GM06990 (cell line): Measurements from ENCODE around the gene KLF4.
A peak's percentile ranks its signal among the peaks of the same experiment; 100 is the strongest.

ENCODE experiments used
- DNase-seq: peaks from one replicate; pipeline ENCODE4 v3.0.0-alpha.2; 2011; ENCODE audit not compliant: insufficient read length; ENCODE audit errors: extremely low read depth
- H3K27me3 ChIP-seq: replicated peaks from 2 replicates; pipeline ENCODE4 v1.6.0; 2011; ENCODE audit warnings: low read length; ENCODE audit not compliant: control insufficient read depth, insufficient read depth
- H3K36me3 ChIP-seq: 2 replicates; pipeline ENCODE4 v1.5.1; 2011; ENCODE audit warnings: low read length; ENCODE audit not compliant: control insufficient read depth, insufficient read depth
- H3K4me3 ChIP-seq: replicated peaks from 2 replicates; pipeline ENCODE4 v1.5.1; 2011; ENCODE audit warnings: low read depth, mild to moderate bottlenecking, control low read depth, low read length
- CTCF ChIP-seq: IDR thresholded peaks from 2 replicates; pipeline ENCODE4 v1.5.1; 2011; ENCODE audit warnings: low read length, control low read depth, mild to moderate bottlenecking, inconsistent platforms; ENCODE audit not compliant: insufficient read depth, poor library complexity, severe bottlenecking

KLF4 gene

GRCh38 chr9:107489144-107489673 lies 360 bp downstream of the KLF4 start:
- TF ChIP-seq CTCF = no peak
- Histone ChIP-seq H3K27me3 (peaks cover 4% of the 10 kb centered on the region; the same call in 1 of the 2 replicates), H3K4me3 (peak overlapping the region; percentile 48), H3K36me3 (no peaks in the 10 kb centered on the region)
- DNase-seq = peak; percentile 40

- no peak for TF ChIP-seq CTCF
- peak; percentile 44 for DNase-seq
- no peaks in the 10 kb centered on the region for H3K36me3 ChIP-seq
- peaks cover 4% of the 10 kb centered on the region; the same call in 1 of the 2 replicates for H3K27me3 ChIP-seq
- peak overlapping the region; percentile 48 for H3K4me3 ChIP-seq
Observed at GRCh38 chr9:107488375-107489143, 1.0 kb downstream of the KLF4 start.

- H3K27me3 ChIP-seq = peaks cover 4% of the 10 kb centered on the region; the same call in 1 of the 2 replicates
- peak; percentile 56 for TF ChIP-seq CTCF
- peak; percentile 61 for DNase-seq
- no peaks in the 10 kb centered on the region for H3K36me3 ChIP-seq
- H3K4me3 ChIP-seq = no peak overlapping the region
Observed at GRCh38 chr9:107487521-107488374, 1.8 kb downstream of the KLF4 start.

GRCh38 chr9:107486674-107487520 lies 2.7 kb downstream of the KLF4 start:
- no peak for DNase-seq
- no peaks in the 10 kb centered on the region for H3K36me3 ChIP-seq
- no peak for TF ChIP-seq CTCF
- no peak overlapping the region for H3K4me3 ChIP-seq
- peaks cover 2% of the 10 kb centered on the region; the same call in 1 of the 2 replicates for H3K27me3 ChIP-seq

GRCh38 chr9:107485458-107486043 lies 4.0 kb downstream of the KLF4 start:
- Histone ChIP-seq H3K27me3 (peaks cover 2% of the 10 kb centered on the region; the same call in 1 of the 2 replicates), H3K36me3 (no peaks in the 10 kb centered on the region), H3K4me3 (no peak overlapping the region)
- DNase-seq = no peak
- TF ChIP-seq CTCF = no peak
